D721Med (cell line): ENCODE data around the gene GMDS.
A peak's percentile ranks its signal among the peaks of the same experiment; 100 is the strongest.

Source experiments
- DNase-seq: peaks from one replicate; pipeline ENCODE4 v3.0.0; 2011; ENCODE audit warnings: low spot score; ENCODE audit not compliant: insufficient read length
- FAIRE-seq: peaks from 2 replicates; lab custom pipeline; 2011; peaks lifted over from hg19 to GRCh38; lab: Jason Lieb, UNC
- CTCF ChIP-seq: IDR thresholded peaks from 2 replicates; pipeline ENCODE4 v1.5.1; 2012; ENCODE audit warnings: mild to moderate bottlenecking, control low read depth; ENCODE audit not compliant: insufficient read depth; ENCODE audit errors: missing control alignments

The GMDS gene

GRCh38 chr6:1613346-1613687, 632.1 kb downstream of the GMDS start:
- no peak for FAIRE-seq
- TF ChIP-seq CTCF = no peak
- no peak for DNase-seq

- FAIRE-seq (no peak), DNase-seq (no peak)
- TF ChIP-seq CTCF = no peak
Measured at GRCh38 chr6:1612974-1613306, 632.5 kb downstream of the GMDS start.

GRCh38 chr6:1612299-1612973, 633.0 kb downstream of the GMDS start:
- DNase-seq (no peak), FAIRE-seq (no peak)
- TF ChIP-seq CTCF = no peak

DNA sequence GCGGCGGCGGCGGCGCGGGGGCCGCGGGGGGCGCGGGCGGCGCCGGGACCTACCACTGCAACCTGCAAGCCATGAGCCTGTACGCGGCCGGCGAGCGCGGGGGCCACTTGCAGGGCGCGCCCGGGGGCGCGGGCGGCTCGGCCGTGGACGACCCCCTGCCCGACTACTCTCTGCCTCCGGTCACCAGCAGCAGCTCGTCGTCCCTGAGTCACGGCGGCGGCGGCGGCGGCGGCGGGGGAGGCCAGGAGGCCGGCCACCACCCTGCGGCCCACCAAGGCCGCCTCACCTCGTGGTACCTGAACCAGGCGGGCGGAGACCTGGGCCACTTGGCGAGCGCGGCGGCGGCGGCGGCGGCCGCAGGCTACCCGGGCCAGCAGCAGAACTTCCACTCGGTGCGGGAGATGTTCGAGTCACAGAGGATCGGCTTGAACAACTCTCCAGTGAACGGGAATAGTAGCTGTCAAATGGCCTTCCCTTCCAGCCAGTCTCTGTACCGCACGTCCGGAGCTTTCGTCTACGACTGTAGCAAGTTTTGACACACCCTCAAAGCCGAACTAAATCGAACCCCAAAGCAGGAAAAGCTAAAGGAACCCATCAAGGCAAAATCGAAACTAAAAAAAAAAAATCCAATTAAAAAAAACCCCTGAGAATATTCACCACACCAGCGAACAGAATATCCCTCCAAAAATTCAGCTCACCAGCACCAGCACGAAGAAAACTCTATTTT, 633.7 kb downstream of the GMDS start:
- FAIRE-seq = no peak
- no peak for DNase-seq
- TF ChIP-seq CTCF = no peak

DNA sequence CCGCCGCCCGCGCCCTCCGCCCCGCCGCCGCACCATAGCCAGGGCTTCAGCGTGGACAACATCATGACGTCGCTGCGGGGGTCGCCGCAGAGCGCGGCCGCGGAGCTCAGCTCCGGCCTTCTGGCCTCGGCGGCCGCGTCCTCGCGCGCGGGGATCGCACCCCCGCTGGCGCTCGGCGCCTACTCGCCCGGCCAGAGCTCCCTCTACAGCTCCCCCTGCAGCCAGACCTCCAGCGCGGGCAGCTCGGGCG, 634.2 kb downstream of the GMDS start:
- TF ChIP-seq CTCF = peak; percentile 31
- no peak for FAIRE-seq
- DNase-seq = no peak

GRCh38 chr6:1610497-1611321, 634.7 kb downstream of the GMDS start:
- no peak for TF ChIP-seq CTCF
- DNase-seq (no peak), FAIRE-seq (no peak)
